Type B pancreatic cell (in vitro differentiated cells): ENCODE results near the gene LMTK2. TPM values are rescaled to one million over a fixed set of nuclear protein-coding genes. Genes with fewer than 3 reads are reported as not detected.

ENCODE experiments used
- DNase-seq: peaks from one replicate; pipeline ENCODE4 v3.0.0; 2021; ENCODE audit warnings: mixed read lengths; ENCODE audit not compliant: unreplicated experiment; ENCODE audit errors: extremely low spot score
- H3K27ac Mint-ChIP-seq: 2 replicates; pipeline ENCODE4 v1.8.0; 2021; ENCODE audit warnings: mild to moderate bottlenecking, mixed read lengths
- H3K27me3 Mint-ChIP-seq: 2 replicates; pipeline ENCODE4 v1.8.0; 2021; ENCODE audit warnings: mixed read lengths
- H3K36me3 Mint-ChIP-seq: 2 replicates; pipeline ENCODE4 v1.8.0; 2021; ENCODE audit warnings: mixed read lengths
- H3K4me1 Mint-ChIP-seq: one replicate; pipeline ENCODE4 v1.8.0; 2021; ENCODE audit warnings: mixed read lengths; ENCODE audit not compliant: unreplicated experiment
- H3K4me3 Mint-ChIP-seq: 2 replicates; pipeline ENCODE4 v1.8.0; 2021; ENCODE audit warnings: mild to moderate bottlenecking, mixed read lengths
- H3K9me3 Mint-ChIP-seq: 2 replicates; pipeline ENCODE4 v1.8.0; 2021; ENCODE audit warnings: mixed read lengths
- CTCF ChIP-seq: fragments of 200-600 bp; sonication (generic); conservative IDR thresholded peaks from 2 replicates; pipeline ENCODE4 v1.5.0; 2021; ENCODE audit warnings: antibody characterized with exemption, mild to moderate bottlenecking
- total RNA-seq: library from RNA; stranded (reverse); gene quantifications from 2 replicates; pipeline ENCODE4 v1.2.1, GENCODE V29; 2021; ENCODE audit warnings: low replicate concordance

Gene LMTK2
- total RNA-seq, 1 donor from 2014 or later = 20.6 TPM

GRCh38 chr7:98178321-98178720, 71.7 kb downstream of the LMTK2 start:
- Mint-ChIP-seq H3K9me3 (no peaks in the 10 kb centered on the region), H3K36me3 (peaks cover 27% of the 10 kb centered on the region), H3K4me1 (no peaks in the 10 kb centered on the region), H3K4me3 (no peak overlapping the region), H3K27me3 (no peaks in the 10 kb centered on the region), H3K27ac (peak overlapping the region; percentile 43)
- no peak for TF ChIP-seq CTCF
- no peak for DNase-seq

- Mint-ChIP-seq H3K36me3 (peaks cover 27% of the 10 kb centered on the region), H3K27ac (no peak overlapping the region), H3K9me3 (no peaks in the 10 kb centered on the region), H3K4me3 (no peak overlapping the region), H3K27me3 (no peaks in the 10 kb centered on the region), H3K4me1 (no peaks in the 10 kb centered on the region)
- no peak for TF ChIP-seq CTCF
- DNase-seq = no peak
Observed at GRCh38 chr7:98178762-98179490, 72.3 kb downstream of the LMTK2 start.

GRCh38 chr7:98180751-98181150, 74.1 kb downstream of the LMTK2 start:
- Mint-ChIP-seq H3K27me3 (no peaks in the 10 kb centered on the region), H3K36me3 (peaks cover 21% of the 10 kb centered on the region), H3K9me3 (no peaks in the 10 kb centered on the region), H3K27ac (no peak overlapping the region), H3K4me1 (no peaks in the 10 kb centered on the region), H3K4me3 (no peak overlapping the region)
- no peak for TF ChIP-seq CTCF
- no peak for DNase-seq

GRCh38 chr7:98185101-98185500, 78.4 kb downstream of the LMTK2 start:
- H3K27ac Mint-ChIP-seq = no peak overlapping the region
- TF ChIP-seq CTCF = no peak
- no peaks in the 10 kb centered on the region for H3K9me3 Mint-ChIP-seq
- peaks cover 34% of the 10 kb centered on the region for H3K36me3 Mint-ChIP-seq
- H3K4me3 Mint-ChIP-seq = no peak overlapping the region
- H3K27me3 Mint-ChIP-seq = no peaks in the 10 kb centered on the region
- no peaks in the 10 kb centered on the region for H3K4me1 Mint-ChIP-seq
- no peak for DNase-seq

- TF ChIP-seq CTCF = no peak
- no peak overlapping the region for H3K4me3 Mint-ChIP-seq
- H3K9me3 Mint-ChIP-seq = no peaks in the 10 kb centered on the region
- no peaks in the 10 kb centered on the region for H3K27me3 Mint-ChIP-seq
- no peaks in the 10 kb centered on the region for H3K4me1 Mint-ChIP-seq
- H3K27ac Mint-ChIP-seq = no peak overlapping the region
- DNase-seq = no peak
- peaks cover 28% of the 10 kb centered on the region for H3K36me3 Mint-ChIP-seq
Observed at GRCh38 chr7:98186452-98187137, 79.9 kb downstream of the LMTK2 start.
